Stimulated activated naive CD8-positive, alpha-beta T cell treated with anti-CD3 and anti-CD28 coated beads, Interleukin-15, amount 100 ng/mL, for 72 hours (primary cell): Measurements from ENCODE around the gene RARA.

Source experiments
- ATAC-seq: fragments of 150-1000 bp; cut with Tn5 transposase; 2 replicates; pipeline ENCODE4 v1.10.0; 2021; ENCODE audit warnings: mild to moderate bottlenecking, moderate library complexity
- DNase-seq, 2 donors: peaks; one replicate each; pipeline ENCODE4 v3.0.0; 2021 to 2022
- H3K27ac Mint-ChIP-seq, 2 donors: one replicate each; pipeline ENCODE4 v1.8.0; 2022; ENCODE audit warnings: mild to moderate bottlenecking in 2 of 2, mixed read lengths in 2 of 2, moderate library complexity in 2 of 2
- H3K27me3 Mint-ChIP-seq: one replicate; pipeline ENCODE4 v1.8.0; 2022; ENCODE audit warnings: mixed read lengths
- H3K4me1 Mint-ChIP-seq: one replicate; pipeline ENCODE4 v1.8.0; 2022; ENCODE audit warnings: mild to moderate bottlenecking, mixed read lengths
- H3K4me3 Mint-ChIP-seq, 2 donors: one replicate each; pipeline ENCODE4 v1.8.0; 2022; ENCODE audit warnings: mild to moderate bottlenecking in 2 of 2, mixed read lengths in 2 of 2, moderate library complexity in 1 of 2
- H3K9me3 Mint-ChIP-seq, 2 donors: one replicate each; pipeline ENCODE4 v1.8.0; 2022; ENCODE audit warnings: mixed read lengths in 2 of 2

The RARA gene

GRCh38 chr17:40307740-40308239 lies 1.2 kb upstream of the RARA start:
- H3K27ac Mint-ChIP-seq = no peak overlapping the region

GRCh38 chr17:40309949-40310510 lies 1.1 kb downstream of the RARA start:
- ATAC-seq (no peak), DNase-seq (no peak)
- H3K9me3 Mint-ChIP-seq = no peaks in the 10 kb centered on the region
- H3K27me3 Mint-ChIP-seq = no peaks in the 10 kb centered on the region
- no peaks in the 10 kb centered on the region for H3K4me1 Mint-ChIP-seq
- peak overlapping the region in 1 of 2 donors; percentile 30 for H3K4me3 Mint-ChIP-seq
- peak overlapping the region in 1 of 2 donors; percentile 42 for H3K27ac Mint-ChIP-seq

More at GRCh38 chr17:40307740-40308239, 1.2 kb upstream of the RARA start:
- Mint-ChIP-seq H3K9me3 (no peaks in the 10 kb centered on the region), H3K4me1 (peaks cover 18% of the 10 kb centered on the region), H3K27me3 (no peaks in the 10 kb centered on the region), H3K4me3 (no peak overlapping the region)
- DNase-seq (no peak), ATAC-seq (no peak)

GRCh38 chr17:40310882-40311391 lies 2.0 kb downstream of the RARA start:
- ATAC-seq = peak; percentile 28
- no peaks in the 10 kb centered on the region for H3K27me3 Mint-ChIP-seq
- H3K4me1 Mint-ChIP-seq = no peaks in the 10 kb centered on the region
- H3K27ac Mint-ChIP-seq = peak overlapping the region in 1 of 2 donors; percentile 59
- peak overlapping the region in 1 of 2 donors; percentile 58 for H3K4me3 Mint-ChIP-seq
- no peaks in the 10 kb centered on the region for H3K9me3 Mint-ChIP-seq
- DNase-seq = no peak

GRCh38 chr17:40311575-40311974 lies 2.6 kb downstream of the RARA start:
- peak overlapping the region in 1 of 2 donors; percentile 58 for H3K4me3 Mint-ChIP-seq
- ATAC-seq = no peak

GRCh38 chr17:40312131-40312731 lies 3.3 kb downstream of the RARA start:
- H3K9me3 Mint-ChIP-seq = no peaks in the 10 kb centered on the region
- ATAC-seq (no peak), DNase-seq (peak in 1 of 2 donors; percentile 13)
- H3K4me1 Mint-ChIP-seq = no peaks in the 10 kb centered on the region
- H3K27me3 Mint-ChIP-seq = no peaks in the 10 kb centered on the region
- peak overlapping the region; percentile 5 to 26 for H3K4me3 Mint-ChIP-seq
- H3K27ac Mint-ChIP-seq = no peak overlapping the region

More at GRCh38 chr17:40311575-40311974, 2.6 kb downstream of the RARA start:
- Mint-ChIP-seq H3K27me3 (no peaks in the 10 kb centered on the region), H3K4me1 (no peaks in the 10 kb centered on the region), H3K9me3 (no peaks in the 10 kb centered on the region), H3K27ac (no peak overlapping the region)
- no peak for DNase-seq

GRCh38 chr17:40312893-40313667 lies 4.1 kb downstream of the RARA start:
- H3K4me1 Mint-ChIP-seq = no peaks in the 10 kb centered on the region
- H3K4me3 Mint-ChIP-seq = no peak overlapping the region
- no peaks in the 10 kb centered on the region for H3K27me3 Mint-ChIP-seq
- H3K27ac Mint-ChIP-seq = peak overlapping the region in 1 of 2 donors; percentile 55
- H3K9me3 Mint-ChIP-seq = no peaks in the 10 kb centered on the region
- DNase-seq = no peak
- no peak for ATAC-seq

- Mint-ChIP-seq H3K9me3 (no peaks in the 10 kb centered on the region), H3K4me3 (no peak overlapping the region), H3K4me1 (no peaks in the 10 kb centered on the region), H3K27me3 (no peaks in the 10 kb centered on the region), H3K27ac (peak overlapping the region in 1 of 2 donors; percentile 88)
- ATAC-seq (no peak), DNase-seq (no peak)
These were observed 4.9 kb downstream of the RARA start for GRCh38 chr17:40313668-40314583.

- DNase-seq = peak; percentile 78 to 92
- ATAC-seq = peak; percentile 65
- no peaks in the 10 kb centered on the region for H3K9me3 Mint-ChIP-seq
- peak overlapping the region in 1 of 2 donors; percentile 88 for H3K27ac Mint-ChIP-seq
- no peaks in the 10 kb centered on the region for H3K27me3 Mint-ChIP-seq
- H3K4me1 Mint-ChIP-seq = peaks cover 3% of the 10 kb centered on the region
- peak overlapping the region in 1 of 2 donors; percentile 64 for H3K4me3 Mint-ChIP-seq
These were observed 5.6 kb downstream of the RARA start for GRCh38 chr17:40314584-40314956.

- H3K9me3 Mint-ChIP-seq = no peaks in the 10 kb centered on the region
- ATAC-seq (no peak), DNase-seq (no peak)
- no peak overlapping the region for H3K27ac Mint-ChIP-seq
- peaks cover 10% of the 10 kb centered on the region for H3K4me1 Mint-ChIP-seq
- H3K4me3 Mint-ChIP-seq = no peak overlapping the region
- H3K27me3 Mint-ChIP-seq = no peaks in the 10 kb centered on the region
These were observed 6.2 kb downstream of the RARA start for GRCh38 chr17:40315206-40315605.

GRCh38 chr17:40315678-40316570 lies 6.9 kb downstream of the RARA start:
- ATAC-seq = no peak
- Mint-ChIP-seq H3K9me3 (no peaks in the 10 kb centered on the region), H3K27ac (no peak overlapping the region), H3K4me1 (peaks cover 17% of the 10 kb centered on the region), H3K4me3 (peak overlapping the region in 1 of 2 donors; percentile 13), H3K27me3 (no peaks in the 10 kb centered on the region)
- no peak for DNase-seq

- DNase-seq (no peak), ATAC-seq (no peak)
- Mint-ChIP-seq H3K4me3 (peak overlapping the region in 1 of 2 donors; percentile 13), H3K9me3 (no peaks in the 10 kb centered on the region), H3K27me3 (no peaks in the 10 kb centered on the region), H3K27ac (peak overlapping the region in 1 of 2 donors; percentile 20), H3K4me1 (peaks cover 25% of the 10 kb centered on the region)
These were observed 7.8 kb downstream of the RARA start for GRCh38 chr17:40316571-40317344.

GRCh38 chr17:40317345-40317873 lies 8.4 kb downstream of the RARA start:
- H3K4me3 Mint-ChIP-seq = peak overlapping the region; percentile 88 to 96
- ATAC-seq = no peak
- H3K4me1 Mint-ChIP-seq = peaks cover 32% of the 10 kb centered on the region
- H3K27ac Mint-ChIP-seq = no peak overlapping the region
- no peaks in the 10 kb centered on the region for H3K9me3 Mint-ChIP-seq
- H3K27me3 Mint-ChIP-seq = no peaks in the 10 kb centered on the region
- DNase-seq = no peak
